HEK293 (cell line): ENCODE measurements around the gene RHOF.

Experiments used
- CTCF ChIA-PET: fragments of 350-600 bp; formaldehyde crosslinking; extraction: SDS; loops from one replicate; lab custom pipeline; 2021; ENCODE audit warnings: antibody characterized with exemption; lab: Yijun Ruan, JAX
- POLR2A ChIA-PET: fragments of 300-600 bp; formaldehyde crosslinking; extraction: SDS; loops from one replicate; lab custom pipeline; 2020; ENCODE audit warnings: antibody characterized with exemption, inconsistent platforms; lab: Yijun Ruan, JAX
- H3K27ac ChIP-seq: fragments of 200-500 bp; sonication (Bioruptor generic); 2 replicates; pipeline ENCODE4 v1.5.1; 2014; ENCODE audit warnings: low read depth, low read length, control low read depth, inconsistent platforms; ENCODE audit errors: extremely low read depth
- H3K36me3 ChIP-seq, 2 experiments: fragments of 200-500 bp in 1 of 2; sonication (Bioruptor generic) in 1 of 2; 1 replicate in 1 of 2; 2 replicates in 1 of 2; pipeline ENCODE4 v1.5.1; 2014 to 2017; ENCODE audit warnings: inconsistent platforms in 2 of 2, low read length in 2 of 2; ENCODE audit not compliant: control insufficient read depth in 2 of 2, insufficient read depth in 1 of 2
- H3K4me1 ChIP-seq: fragments of 200-500 bp; sonication (Bioruptor generic); 2 replicates; pipeline ENCODE4 v1.5.1; 2014; ENCODE audit warnings: mild to moderate bottlenecking, low read length, inconsistent platforms; ENCODE audit not compliant: control insufficient read depth, insufficient read depth
- H3K4me3 ChIP-seq: 2 replicates; pipeline ENCODE4 v1.5.1; 2011; ENCODE audit warnings: low read depth, mild to moderate bottlenecking, control low read depth, low read length, moderate library complexity
- H3K9me3 ChIP-seq: fragments of 200-500 bp; sonication (Bioruptor generic); 2 replicates; pipeline ENCODE4 v1.5.1; 2014; ENCODE audit warnings: low read depth, low read length, inconsistent platforms; ENCODE audit not compliant: control insufficient read depth, insufficient read depth
- FEZF1 ChIP-seq: fragments of 450-650 bp; formaldehyde crosslinking; IDR thresholded peaks from 2 replicates; pipeline ENCODE4 v1.5.1; 2016; ENCODE audit warnings: missing biosample characterization, missing genetic modification characterization
- HIC1 ChIP-seq: fragments of 450-650 bp; formaldehyde crosslinking; IDR thresholded peaks from 2 replicates; pipeline ENCODE4 v1.5.1; 2016; ENCODE audit warnings: missing biosample characterization, missing genetic modification characterization
- HOXD13 ChIP-seq: sonication (generic); formaldehyde crosslinking; IDR thresholded peaks from 2 replicates; pipeline ENCODE4 v1.8.0; 2022; ENCODE audit warnings: missing genetic modification reagents, borderline replicate concordance
- ZBTB20 ChIP-seq: fragments of 450-650 bp; formaldehyde crosslinking; IDR thresholded peaks from 2 replicates; pipeline ENCODE4 v1.5.1; 2016; ENCODE audit warnings: missing biosample characterization, missing genetic modification characterization
- ZIC2 ChIP-seq: fragments of 450-650 bp; formaldehyde crosslinking; IDR thresholded peaks from 2 replicates; pipeline ENCODE4 v1.5.1; 2016; ENCODE audit warnings: missing biosample characterization, missing genetic modification characterization
- ZNF121 ChIP-seq: fragments of 450-650 bp; formaldehyde crosslinking; IDR thresholded peaks from 2 replicates; pipeline ENCODE4 v1.5.1; 2016; ENCODE audit warnings: missing biosample characterization, missing genetic modification characterization
- ZNF184 ChIP-seq: fragments of 450-650 bp; IDR thresholded peaks from 2 replicates; pipeline ENCODE4 v1.5.1; 2018; ENCODE audit warnings: missing biosample characterization, mild to moderate bottlenecking, missing genetic modification characterization
- ZNF701 ChIP-seq: fragments of 450-650 bp; formaldehyde crosslinking; IDR thresholded peaks from 2 replicates; pipeline ENCODE4 v1.5.1; 2016; ENCODE audit warnings: missing biosample characterization, missing genetic modification characterization
- ZSCAN4 ChIP-seq: fragments of 450-650 bp; formaldehyde crosslinking; IDR thresholded peaks from 2 replicates; pipeline ENCODE4 v1.5.1; 2017; ENCODE audit warnings: missing biosample characterization, missing genetic modification characterization
- TF ChIP-seq, protein P1 (sequence below): fragments of 450-650 bp; formaldehyde crosslinking; IDR thresholded peaks from 2 replicates; pipeline ENCODE4 v1.5.1; 2016; ENCODE audit warnings: missing biosample characterization, missing genetic modification characterization

Gene RHOF

DNA sequence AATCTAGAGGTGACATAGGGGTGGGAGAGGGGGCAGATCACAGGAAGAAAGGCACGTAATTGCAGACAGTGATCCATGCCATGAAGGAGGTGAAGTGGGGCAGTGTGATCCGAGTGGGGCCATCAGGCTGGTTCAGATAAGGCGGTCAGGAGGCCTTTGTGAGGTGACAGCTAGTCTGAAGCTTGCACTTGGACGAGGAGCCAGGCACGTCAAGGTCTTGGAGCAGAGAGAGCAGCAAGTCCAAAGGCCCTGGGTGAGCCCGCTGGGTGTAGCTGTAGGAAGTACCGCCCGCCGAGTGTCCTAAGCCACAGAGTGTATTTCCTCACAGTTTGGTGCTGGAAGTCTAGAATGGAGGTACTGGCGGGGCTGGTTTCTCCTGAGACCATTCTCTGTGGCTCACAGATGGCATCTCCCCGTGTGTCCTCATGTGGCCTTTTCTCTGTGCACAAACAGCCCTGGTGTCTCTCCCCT, 23.6 kb downstream of the RHOF start:
- Histone ChIP-seq H3K4me1 (peaks cover 8% of the 10 kb centered on the region), H3K9me3 (no peaks in the 10 kb centered on the region)
- peak; percentile 40 for TF ChIP-seq ZIC2 (tag by site-specific recombination)
- TF ChIP-seq, protein P1, sequence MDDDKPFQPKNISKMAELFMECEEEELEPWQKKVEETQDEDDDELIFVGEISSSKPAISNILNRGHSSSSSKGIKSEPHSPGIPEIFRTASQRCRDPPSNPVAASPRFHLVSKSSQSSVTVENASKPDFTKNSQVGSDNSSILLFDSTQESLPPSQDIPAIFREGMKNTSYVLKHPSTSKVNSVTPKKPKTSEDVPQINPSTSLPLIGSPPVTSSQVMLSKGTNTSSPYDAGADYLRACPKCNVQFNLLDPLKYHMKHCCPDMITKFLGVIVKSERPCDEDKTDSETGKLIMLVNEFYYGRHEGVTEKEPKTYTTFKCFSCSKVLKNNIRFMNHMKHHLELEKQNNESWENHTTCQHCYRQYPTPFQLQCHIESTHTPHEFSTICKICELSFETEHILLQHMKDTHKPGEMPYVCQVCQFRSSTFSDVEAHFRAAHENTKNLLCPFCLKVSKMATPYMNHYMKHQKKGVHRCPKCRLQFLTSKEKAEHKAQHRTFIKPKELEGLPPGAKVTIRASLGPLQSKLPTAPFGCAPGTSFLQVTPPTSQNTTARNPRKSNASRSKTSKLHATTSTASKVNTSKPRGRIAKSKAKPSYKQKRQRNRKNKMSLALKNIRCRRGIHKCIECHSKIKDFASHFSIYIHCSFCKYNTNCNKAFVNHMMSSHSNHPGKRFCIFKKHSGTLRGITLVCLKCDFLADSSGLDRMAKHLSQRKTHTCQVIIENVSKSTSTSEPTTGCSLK (tag by site-specific recombination), result no peak
- TF ChIP-seq, all 188 proteins: peak for 1
- Histone ChIP-seq H3K27ac (no peak overlapping the region), H3K4me3 (no peak overlapping the region), H3K36me3 (no peaks in the 10 kb centered on the region)
- ChIA-PET POLR2A (no interaction called here), CTCF (interaction anchor here (0.6 to 1.7 kb wide), 4 partner anchors 24 to 218 kb away, joined by 3 to 5 read pairs (median 4); partner anchors contain the start of gene RHOF)

DNA sequence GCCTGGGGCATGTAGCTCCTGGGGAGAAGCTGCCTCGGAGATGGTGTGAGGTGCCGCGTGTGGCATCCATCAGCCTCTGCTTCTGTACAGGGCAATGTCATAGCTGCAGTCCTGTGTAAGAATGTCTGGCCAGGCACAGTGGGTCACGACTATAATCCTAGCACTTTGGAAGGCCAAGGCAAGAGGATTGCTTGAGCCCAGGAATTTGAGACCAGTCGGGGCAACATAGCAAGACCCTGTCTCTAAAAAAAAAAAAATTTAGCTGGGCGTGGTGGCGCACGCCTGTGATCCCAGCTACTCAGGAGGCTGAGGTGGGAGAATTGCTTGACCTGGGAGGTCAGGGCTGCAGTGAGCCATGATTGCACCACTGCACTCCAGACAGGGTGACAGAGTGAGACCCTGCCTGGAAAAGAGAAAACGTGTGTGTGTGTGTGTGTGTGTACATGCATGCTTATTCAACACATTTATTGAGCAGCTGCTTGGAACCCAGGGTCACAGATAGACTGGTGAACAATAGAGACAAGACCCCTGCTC, 24.1 kb downstream of the RHOF start:
- Histone ChIP-seq H3K27ac (no peak overlapping the region), H3K36me3 (no peaks in the 10 kb centered on the region), H3K4me3 (no peak overlapping the region), H3K4me1 (peaks cover 8% of the 10 kb centered on the region), H3K9me3 (no peaks in the 10 kb centered on the region)
- ChIA-PET POLR2A (interaction anchor here (0.6 kb wide), 1 partner anchor 150 kb away, joined by 3 read pairs; no protein-coding TSS in a partner anchor), CTCF (interaction anchor here (0.6 to 1.7 kb wide), 6 partner anchors 21 to 326 kb away, joined by 3 to 5 read pairs (median 4); partner anchors contain the start of gene RHOF)
- no peak for TF ChIP-seq ZNF701 (tag by site-specific recombination)
- TF ChIP-seq ZSCAN4, result 0 out of 2 replicates have a peak, but pooled peaks have one; percentile 17
- TF ChIP-seq HOXD13 (CRISPR knock-in tag), result no peak
- peak; percentile 96 for TF ChIP-seq ZNF121 (tag by site-specific recombination)

GRCh38 chr12:121767525-121768016, 25.9 kb downstream of the RHOF start:
- TF ChIP-seq ZBTB20 (tag by site-specific recombination) (peak; percentile 30; the same call in 1 of the 2 replicates), FEZF1 (tag by site-specific recombination) (peak; percentile 55; the same call in 1 of the 2 replicates), ZNF184 (no peak), HIC1 (tag by site-specific recombination) (no peak)
- TF ChIP-seq, protein P1 (tag by site-specific recombination), result no peak
- TF ChIP-seq, all 188 proteins: peak for 2
- Histone ChIP-seq H3K9me3 (no peaks in the 10 kb centered on the region), H3K4me1 (peaks cover 8% of the 10 kb centered on the region), H3K4me3 (no peak overlapping the region), H3K27ac (no peak overlapping the region), H3K36me3 (no peaks in the 10 kb centered on the region; a peak in 1 of 3 replicates)
- ChIA-PET CTCF (interaction anchor here (0.5 to 1.5 kb wide), 5 partner anchors 9 to 233 kb away, joined by 3 to 10 read pairs (median 3); partner anchors contain the start of gene RHOF), POLR2A (no interaction called here)
